ENCODE results near the gene CTNND2. TPM values are rescaled to one million over a fixed set of nuclear protein-coding genes. Genes with fewer than 3 reads are reported as not detected.
A peak's percentile ranks its signal among the peaks of the same experiment; 100 is the strongest.
"Not testable (repeated sequence)": the region's sequence is repeated elsewhere in the genome, so short reads cannot be mapped to it uniquely, and the experiment has no call there.

CTNND2 gene
- total RNA-seq, 6 donors from 2014 or later = 1.1 to 12.4 (median 3.2) TPM

DNA sequence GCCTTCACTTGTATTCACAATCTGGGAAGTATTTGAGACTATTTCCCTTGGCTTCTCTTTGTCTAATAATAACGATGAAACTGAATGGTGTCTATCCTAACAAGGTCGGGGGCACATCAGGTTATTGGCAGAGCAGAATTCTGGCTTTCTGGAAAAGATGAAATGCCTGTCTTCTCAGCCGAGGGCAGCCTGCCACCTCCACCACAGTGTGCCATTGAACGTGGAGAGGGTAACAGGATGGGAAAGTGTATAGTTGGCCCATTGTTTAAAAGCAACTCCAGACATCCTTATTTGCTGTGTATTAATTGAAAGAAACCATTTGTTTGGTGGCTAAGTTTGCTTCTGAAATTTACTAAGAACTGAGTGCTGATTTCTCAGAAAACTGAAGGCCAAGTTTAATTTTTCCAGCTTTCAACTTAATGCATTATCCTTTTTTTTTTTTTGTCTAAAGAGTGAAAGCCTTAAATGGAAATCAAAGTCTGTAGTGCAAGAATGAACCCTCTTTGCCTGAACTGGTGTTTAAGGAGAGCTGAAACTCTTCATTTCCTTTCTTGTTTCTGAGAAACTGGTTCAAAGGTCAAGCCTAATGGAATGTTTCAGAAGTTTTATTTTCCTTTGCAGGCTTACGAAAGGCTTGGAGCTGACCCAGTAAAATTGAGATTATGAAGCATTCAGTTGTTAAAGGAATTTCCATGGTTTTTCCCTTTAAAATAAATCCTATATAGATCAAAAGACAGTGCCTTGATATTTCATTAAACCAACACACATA, 579.5 kb downstream of the CTNND2 start:
- H3K27me3 ChIP-seq = no peaks in the 10 kb centered on the region
- H3K36me3 ChIP-seq = no peaks in the 10 kb centered on the region
- H3K4me1 ChIP-seq = no peaks in the 10 kb centered on the region
- H3K27ac ChIP-seq = peak overlapping the region in 1 of 4 donors; percentile 33
- no peak for ATAC-seq (ENCODE audit: low FRiP score in 2 of 2)
- 50 to 58% methylated on average over 5 of the region's 5 CpGs for WGBS, 2 donors
- no peak for DNase-seq
- no peak overlapping the region for H3K4me3 ChIP-seq
- no peaks in the 10 kb centered on the region for H3K9me3 ChIP-seq
- TF ChIP-seq, protein P1, sequence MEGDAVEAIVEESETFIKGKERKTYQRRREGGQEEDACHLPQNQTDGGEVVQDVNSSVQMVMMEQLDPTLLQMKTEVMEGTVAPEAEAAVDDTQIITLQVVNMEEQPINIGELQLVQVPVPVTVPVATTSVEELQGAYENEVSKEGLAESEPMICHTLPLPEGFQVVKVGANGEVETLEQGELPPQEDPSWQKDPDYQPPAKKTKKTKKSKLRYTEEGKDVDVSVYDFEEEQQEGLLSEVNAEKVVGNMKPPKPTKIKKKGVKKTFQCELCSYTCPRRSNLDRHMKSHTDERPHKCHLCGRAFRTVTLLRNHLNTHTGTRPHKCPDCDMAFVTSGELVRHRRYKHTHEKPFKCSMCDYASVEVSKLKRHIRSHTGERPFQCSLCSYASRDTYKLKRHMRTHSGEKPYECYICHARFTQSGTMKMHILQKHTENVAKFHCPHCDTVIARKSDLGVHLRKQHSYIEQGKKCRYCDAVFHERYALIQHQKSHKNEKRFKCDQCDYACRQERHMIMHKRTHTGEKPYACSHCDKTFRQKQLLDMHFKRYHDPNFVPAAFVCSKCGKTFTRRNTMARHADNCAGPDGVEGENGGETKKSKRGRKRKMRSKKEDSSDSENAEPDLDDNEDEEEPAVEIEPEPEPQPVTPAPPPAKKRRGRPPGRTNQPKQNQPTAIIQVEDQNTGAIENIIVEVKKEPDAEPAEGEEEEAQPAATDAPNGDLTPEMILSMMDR (IDR thresholded peaks at IDR 0.05) = no peak

DNA sequence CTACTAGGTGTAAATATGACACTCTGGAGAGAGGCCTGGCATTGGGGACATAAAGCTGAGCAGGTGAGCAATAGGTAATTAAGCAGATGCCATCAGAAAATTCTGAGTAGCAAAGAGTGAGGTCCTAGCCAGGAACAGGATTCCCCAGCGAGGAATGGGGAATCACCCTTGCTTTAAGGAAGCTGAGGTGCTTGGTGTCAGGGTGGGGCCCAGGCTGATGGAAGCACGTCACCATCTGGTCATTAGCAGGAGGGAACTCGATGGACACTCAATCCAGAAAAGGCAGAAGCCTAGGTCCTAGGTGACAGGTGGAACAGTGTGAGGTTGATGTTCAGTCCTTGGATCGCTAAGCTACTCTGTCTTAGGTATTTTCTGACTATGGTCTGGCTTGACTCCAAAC, 580.5 kb downstream of the CTNND2 start:
- no peaks in the 10 kb centered on the region for H3K4me1 ChIP-seq
- no peaks in the 10 kb centered on the region for H3K36me3 ChIP-seq
- 75 to 85% methylated on average over 4 of the region's 4 CpGs for WGBS, 2 donors
- no peak for TF ChIP-seq POLR2AphosphoS5 (IDR thresholded peaks at IDR 0.05)
- TF ChIP-seq, protein P1 (IDR thresholded peaks at IDR 0.05) = no peak
- no peak for TF ChIP-seq POLR2A (IDR thresholded peaks at IDR 0.05)
- no peaks in the 10 kb centered on the region for H3K27me3 ChIP-seq
- no peak overlapping the region for H3K4me3 ChIP-seq
- DNase-seq = no peak
- no peaks in the 10 kb centered on the region for H3K9me3 ChIP-seq
- ATAC-seq (ENCODE audit: low FRiP score in 2 of 2) = no peak
- peak overlapping the region in 1 of 4 donors; percentile 33 for H3K27ac ChIP-seq

DNA sequence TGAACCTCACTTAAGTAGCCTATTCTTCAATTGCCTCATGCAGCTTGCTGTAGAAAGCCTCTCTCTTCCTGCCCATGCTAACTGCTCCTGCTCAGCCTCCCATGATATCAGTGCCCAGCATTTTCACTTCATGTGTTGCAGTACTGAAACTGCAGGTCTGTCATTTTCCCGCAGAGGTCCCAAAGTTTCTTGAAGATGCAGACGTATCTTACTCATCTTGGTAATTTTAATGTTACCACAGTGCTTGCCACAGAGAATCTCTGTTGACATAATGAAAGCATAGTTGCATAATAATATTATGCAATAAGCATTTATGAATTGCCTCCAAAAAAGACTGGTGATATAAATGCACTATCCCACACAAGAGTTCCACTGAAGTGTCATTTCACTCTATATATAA, 582.1 kb downstream of the CTNND2 start:
- 42 to 60% methylated on average over 2 of the region's 2 CpGs for WGBS, 2 donors

DNA sequence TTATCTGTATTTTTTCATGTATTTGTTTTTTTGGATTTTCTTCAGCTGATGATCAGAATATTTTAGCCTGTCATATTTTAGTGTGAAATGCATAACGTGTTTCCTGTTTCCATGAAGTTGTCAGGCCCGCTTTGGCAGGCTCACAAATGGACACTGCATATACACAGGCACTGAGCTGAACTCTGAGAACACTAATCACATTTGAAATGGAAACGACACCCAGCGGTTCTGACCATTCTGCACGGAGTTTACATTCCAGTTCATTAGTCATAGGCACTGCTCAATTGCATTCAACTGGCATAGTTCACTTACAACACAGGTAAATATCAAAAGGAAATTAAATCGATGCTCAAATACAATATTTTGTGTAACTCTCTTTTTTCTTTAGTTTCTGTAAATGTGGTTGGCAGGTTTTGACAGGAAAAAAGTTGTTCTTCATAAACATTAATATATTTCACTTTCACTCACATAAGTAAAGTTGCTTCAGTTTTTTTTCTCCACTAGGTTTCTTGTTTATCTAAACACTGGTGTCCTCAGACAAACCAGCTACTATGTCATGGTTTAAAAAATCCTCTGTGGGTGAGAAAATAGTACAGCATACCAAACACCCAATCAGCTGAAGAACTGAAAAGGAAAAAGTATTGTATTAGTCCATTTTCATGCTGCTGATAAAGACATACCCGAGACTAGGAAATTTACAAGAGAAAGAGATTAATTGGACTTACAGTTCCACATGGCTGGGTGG, 584.2 kb downstream of the CTNND2 start:
- no peak overlapping the region for H3K4me3 ChIP-seq
- ATAC-seq (ENCODE audit: low FRiP score in 2 of 2) (no peak), DNase-seq (no peak)
- H3K9me3 ChIP-seq = no peaks in the 10 kb centered on the region
- TF ChIP-seq EP300 (IDR thresholded peaks at IDR 0.05) (no peak), POLR2AphosphoS5 (IDR thresholded peaks at IDR 0.05) (no peak), POLR2A (IDR thresholded peaks at IDR 0.05) (no peak)
- TF ChIP-seq, protein P1 (IDR thresholded peaks at IDR 0.05) = no peak
- H3K27ac ChIP-seq = no peak overlapping the region
- WGBS, 2 donors = 54 to 63% methylated on average over 7 of the region's 7 CpGs
- no peaks in the 10 kb centered on the region for H3K4me1 ChIP-seq
- no peaks in the 10 kb centered on the region for H3K27me3 ChIP-seq
- no peaks in the 10 kb centered on the region for H3K36me3 ChIP-seq

More for the DNA sequence above, 582.1 kb downstream of the CTNND2 start:
- Histone ChIP-seq H3K4me1 (no peaks in the 10 kb centered on the region), H3K27ac (no peak overlapping the region), H3K4me3 (no peak overlapping the region), H3K9me3 (no peaks in the 10 kb centered on the region), H3K27me3 (no peaks in the 10 kb centered on the region), H3K36me3 (no peaks in the 10 kb centered on the region)
- ATAC-seq (ENCODE audit: low FRiP score in 2 of 2) = peak in 1 of 2 donors; percentile 62
- DNase-seq = no peak
- TF ChIP-seq POLR2A (IDR thresholded peaks at IDR 0.05) (no peak), POLR2AphosphoS5 (IDR thresholded peaks at IDR 0.05) (peak in 1 of 2 donors; percentile 11)

DNA sequence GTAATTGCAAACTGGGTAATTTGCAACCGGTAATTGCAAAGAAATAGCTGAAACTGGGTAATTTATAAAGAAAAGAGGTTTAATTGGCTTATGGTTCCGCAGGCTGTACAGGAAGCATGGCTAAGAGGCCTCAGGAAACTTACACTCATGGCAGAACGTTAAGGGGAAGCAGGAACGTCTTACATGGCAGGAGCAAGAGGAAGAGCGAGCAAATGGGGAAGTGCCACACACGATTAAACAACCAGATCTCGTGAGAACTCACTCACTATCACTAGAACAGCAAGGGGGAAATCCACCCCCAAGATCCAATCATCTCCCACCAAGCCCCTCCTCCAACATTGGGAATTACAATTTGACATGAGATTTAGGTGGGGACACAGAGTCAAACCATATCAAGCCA, 590.6 kb downstream of the CTNND2 start:
- H3K9me3 ChIP-seq; H3K4me1 ChIP-seq; DNase-seq; H3K27ac ChIP-seq; ATAC-seq (ENCODE audit: low FRiP score in 2 of 2); H3K4me3 ChIP-seq; H3K36me3 ChIP-seq; H3K27me3 ChIP-seq: not testable (repeated sequence)
- 66 to 67% methylated on average over 7 of the region's 7 CpGs for WGBS, 2 donors
